Muscle layer of duodenum (tissue), 2 donors: Measurements from ENCODE around the gene IL1RAP.
"Not testable (repeated sequence)": the region's sequence is repeated elsewhere in the genome, so short reads cannot be mapped to it uniquely, and the experiment has no call there.

ENCODE experiments used
- H3K27ac ChIP-seq: one replicate; pipeline ENCODE4 v1.7.0; 2013; ENCODE audit warnings: mild to moderate bottlenecking, low read length
- H3K27me3 ChIP-seq: one replicate; pipeline ENCODE4 v1.7.0; 2013; ENCODE audit warnings: low read depth, mild to moderate bottlenecking, control low read depth, low read length
- H3K36me3 ChIP-seq, 2 donors: one replicate each; pipeline ENCODE4 v1.7.0; 2013; ENCODE audit warnings: low read length in 2 of 2, control low read depth in 1 of 2, mild to moderate bottlenecking in 1 of 2; ENCODE audit not compliant: insufficient read depth in 2 of 2, control insufficient read depth in 1 of 2
- H3K4me1 ChIP-seq, 2 donors: one replicate each; pipeline ENCODE4 v1.7.0; 2013; ENCODE audit warnings: low read length in 2 of 2, mild to moderate bottlenecking in 2 of 2, control low read depth in 1 of 2, moderate library complexity in 1 of 2; ENCODE audit not compliant: insufficient read depth in 2 of 2, control insufficient read depth in 1 of 2
- H3K4me3 ChIP-seq, 2 donors: one replicate each; pipeline ENCODE4 v1.7.0; 2013; ENCODE audit warnings: low read length in 2 of 2, low read depth in 1 of 2, mild to moderate bottlenecking in 1 of 2
- H3K9me3 ChIP-seq, 2 donors: one replicate each; pipeline ENCODE4 v1.7.0; 2013; ENCODE audit warnings: low read length in 2 of 2, control low read depth in 1 of 2, mild to moderate bottlenecking in 1 of 2; ENCODE audit not compliant: control insufficient read depth in 1 of 2
- donor health status: healthy.

Gene IL1RAP

DNA sequence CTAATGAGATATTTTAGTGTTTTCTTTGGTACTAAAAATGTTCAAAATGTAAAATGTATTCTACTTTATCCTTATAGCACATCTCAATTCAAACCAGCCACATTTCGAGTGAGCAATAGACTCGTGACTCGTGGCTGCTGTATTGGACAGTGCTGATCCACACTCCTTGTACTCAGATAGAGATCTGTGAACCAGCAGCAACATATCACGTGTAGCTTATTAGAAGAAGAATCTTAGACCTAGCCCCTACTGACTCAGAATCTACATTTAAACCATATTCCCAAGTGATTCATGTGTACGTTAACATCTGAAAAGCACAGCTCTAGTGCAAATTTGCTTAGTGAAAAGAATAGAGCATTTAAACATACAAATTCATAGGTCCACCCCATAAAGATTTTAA is 130.9 kb downstream of the IL1RAP start:
- Histone ChIP-seq H3K36me3 (peaks cover 0 to 8% of the 10 kb centered on the region in 2 donors), H3K9me3 (no peaks in the 10 kb centered on the region), H3K27ac (no peak overlapping the region), H3K4me3 (no peak overlapping the region), H3K27me3 (no peaks in the 10 kb centered on the region), H3K4me1 (no peaks in the 10 kb centered on the region)

DNA sequence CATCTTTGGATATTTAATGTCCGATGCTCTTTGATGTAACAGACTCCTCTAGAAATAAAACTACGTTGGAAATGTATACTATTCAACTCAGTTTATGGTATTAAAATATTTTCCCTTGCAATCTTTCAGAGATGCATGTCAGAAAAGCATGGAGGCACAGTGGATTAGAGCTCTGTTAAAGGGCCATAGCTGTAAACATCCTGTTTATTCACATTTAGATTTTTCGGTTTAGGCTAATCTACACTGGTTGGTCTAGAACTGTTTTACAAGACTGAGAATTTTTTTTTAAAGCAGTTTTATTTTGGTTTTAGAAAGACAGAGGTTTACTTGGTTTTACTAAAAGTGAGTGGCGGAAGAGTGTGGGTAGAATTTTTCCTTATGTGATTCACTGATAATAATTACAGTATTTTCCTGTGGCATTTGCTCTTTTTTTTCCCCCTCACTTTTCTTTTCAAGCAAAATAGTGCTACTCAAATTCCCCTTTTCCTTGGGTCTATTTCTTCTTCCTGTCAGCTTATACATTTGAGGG is 132.1 kb downstream of the IL1RAP start:
- no peaks in the 10 kb centered on the region for H3K4me1 ChIP-seq
- no peak overlapping the region for H3K27ac ChIP-seq
- no peaks in the 10 kb centered on the region for H3K27me3 ChIP-seq
- H3K36me3 ChIP-seq: peaks cover 0 to 8% of the 10 kb centered on the region in 2 donors
- H3K4me3 ChIP-seq: no peak overlapping the region
- H3K9me3 ChIP-seq: no peaks in the 10 kb centered on the region

DNA sequence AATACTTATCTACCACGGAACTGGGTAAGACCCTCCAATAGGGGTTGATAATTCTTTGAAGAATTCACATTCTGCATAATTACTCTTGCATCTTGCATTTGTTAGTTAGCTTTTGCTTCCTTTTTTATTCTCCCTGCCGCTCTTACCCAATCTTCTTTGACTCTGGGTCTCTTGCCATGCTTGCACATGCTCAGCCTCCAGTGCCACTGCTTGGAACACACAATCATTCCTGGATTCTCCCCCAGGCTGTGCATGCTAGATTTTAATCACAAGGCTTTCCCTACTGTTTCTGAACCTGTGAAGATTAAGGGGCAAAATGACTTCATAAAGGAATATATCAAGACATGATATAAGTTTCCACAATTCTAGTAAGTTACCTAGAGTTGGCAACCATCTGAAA is 133.1 kb downstream of the IL1RAP start:
- Histone ChIP-seq H3K27me3 (no peaks in the 10 kb centered on the region), H3K27ac (no peak overlapping the region)

DNA sequence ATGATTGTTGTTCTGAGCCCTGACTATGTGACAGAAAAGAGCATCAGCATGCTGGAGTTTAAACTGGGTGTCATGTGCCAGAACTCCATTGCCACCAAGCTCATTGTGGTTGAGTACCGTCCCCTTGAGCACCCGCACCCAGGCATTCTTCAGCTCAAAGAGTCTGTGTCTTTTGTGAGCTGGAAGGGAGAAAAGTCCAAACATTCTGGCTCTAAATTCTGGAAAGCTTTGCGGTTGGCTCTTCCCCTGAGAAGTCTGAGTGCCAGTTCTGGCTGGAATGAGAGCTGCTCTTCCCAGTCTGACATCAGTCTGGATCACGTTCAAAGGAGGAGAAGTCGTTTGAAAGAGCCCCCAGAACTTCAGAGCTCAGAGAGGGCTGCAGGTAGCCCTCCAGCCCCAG is 142.0 kb downstream of the IL1RAP start:
- no peaks in the 10 kb centered on the region for H3K27me3 ChIP-seq
- H3K4me3 ChIP-seq: no peak overlapping the region
- H3K36me3 ChIP-seq: no peaks in the 10 kb centered on the region
- H3K9me3 ChIP-seq: no peaks in the 10 kb centered on the region
- no peak overlapping the region for H3K27ac ChIP-seq
- H3K4me1 ChIP-seq: no peaks in the 10 kb centered on the region

More for the DNA sequence above, 133.1 kb downstream of the IL1RAP start:
- no peaks in the 10 kb centered on the region for H3K9me3 ChIP-seq
- peaks cover 0 to 8% of the 10 kb centered on the region in 2 donors for H3K36me3 ChIP-seq
- no peak overlapping the region for H3K4me3 ChIP-seq
- H3K4me1 ChIP-seq: no peaks in the 10 kb centered on the region

DNA sequence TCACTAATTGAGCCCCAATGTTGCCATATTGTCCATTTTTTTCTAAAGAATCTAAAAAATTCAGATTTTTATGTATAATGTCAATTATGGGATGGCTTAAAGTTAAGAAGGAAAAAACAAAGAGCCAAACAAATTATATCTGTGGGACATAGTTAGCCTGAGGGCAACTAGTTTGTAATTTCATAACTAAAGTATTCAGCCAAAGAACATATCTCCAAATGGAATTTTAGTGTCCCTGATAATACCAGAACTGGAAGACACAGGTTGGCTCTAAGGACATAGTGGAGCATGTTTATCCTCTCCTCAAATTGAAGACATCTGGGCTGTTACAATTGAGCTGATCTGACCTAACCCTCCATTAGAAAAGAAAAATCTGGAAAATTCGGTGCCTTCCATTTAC is 144.2 kb downstream of the IL1RAP start:
- H3K4me3 ChIP-seq: no peak overlapping the region
- no peaks in the 10 kb centered on the region for H3K36me3 ChIP-seq

DNA sequence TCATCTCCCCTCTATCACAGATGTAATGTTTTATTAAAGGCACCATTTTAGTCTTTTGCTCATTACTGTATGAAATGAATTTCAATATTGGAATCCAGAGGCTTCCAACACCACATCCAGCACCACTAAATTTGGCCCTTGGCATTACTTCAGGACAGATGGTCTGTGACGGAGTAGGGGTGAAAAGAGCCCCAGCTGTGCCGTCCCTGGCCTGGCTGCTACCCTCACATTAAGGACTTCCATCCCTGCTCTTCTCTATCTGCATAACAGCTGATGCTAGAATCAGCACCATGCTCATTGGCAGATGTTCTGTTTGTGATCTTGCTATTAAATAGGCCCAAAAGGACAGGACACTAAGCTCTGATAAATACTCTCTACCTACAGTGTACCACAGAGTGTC is 152.9 kb downstream of the IL1RAP start:
- H3K27ac ChIP-seq: no peak overlapping the region
- no peaks in the 10 kb centered on the region for H3K9me3 ChIP-seq
- H3K27me3 ChIP-seq: no peaks in the 10 kb centered on the region
- H3K36me3 ChIP-seq: no peaks in the 10 kb centered on the region
- H3K4me3 ChIP-seq: no peak overlapping the region
- no peaks in the 10 kb centered on the region for H3K4me1 ChIP-seq

More for the DNA sequence above, 144.2 kb downstream of the IL1RAP start:
- no peaks in the 10 kb centered on the region for H3K9me3 ChIP-seq
- no peaks in the 10 kb centered on the region for H3K27me3 ChIP-seq
- no peak overlapping the region for H3K27ac ChIP-seq
- H3K4me1 ChIP-seq: no peaks in the 10 kb centered on the region

DNA sequence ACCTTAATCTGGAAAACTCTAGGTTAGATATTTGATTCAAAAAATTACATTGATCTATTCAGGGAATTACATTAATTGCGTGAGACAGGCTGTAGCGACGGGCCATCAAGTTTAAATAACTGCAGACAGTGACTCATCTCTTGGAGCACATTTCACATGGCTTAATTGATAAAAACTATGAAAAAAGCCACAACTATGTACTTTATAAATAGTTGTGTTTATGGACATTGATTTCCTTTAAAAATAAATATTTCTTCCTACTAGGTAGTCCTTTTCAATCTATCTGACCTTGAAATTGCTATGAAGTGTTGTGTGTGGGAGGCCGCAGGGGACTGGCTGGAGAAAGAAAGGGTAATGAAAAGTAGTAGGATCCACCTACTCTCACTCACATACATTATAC is 157.8 kb downstream of the IL1RAP start:
- no peaks in the 10 kb centered on the region for H3K27me3 ChIP-seq
- H3K4me3 ChIP-seq: no peak overlapping the region
- no peaks in the 10 kb centered on the region for H3K9me3 ChIP-seq
- H3K36me3 ChIP-seq: no peaks in the 10 kb centered on the region
- H3K27ac ChIP-seq: no peak overlapping the region
- H3K4me1 ChIP-seq: no peaks in the 10 kb centered on the region

DNA sequence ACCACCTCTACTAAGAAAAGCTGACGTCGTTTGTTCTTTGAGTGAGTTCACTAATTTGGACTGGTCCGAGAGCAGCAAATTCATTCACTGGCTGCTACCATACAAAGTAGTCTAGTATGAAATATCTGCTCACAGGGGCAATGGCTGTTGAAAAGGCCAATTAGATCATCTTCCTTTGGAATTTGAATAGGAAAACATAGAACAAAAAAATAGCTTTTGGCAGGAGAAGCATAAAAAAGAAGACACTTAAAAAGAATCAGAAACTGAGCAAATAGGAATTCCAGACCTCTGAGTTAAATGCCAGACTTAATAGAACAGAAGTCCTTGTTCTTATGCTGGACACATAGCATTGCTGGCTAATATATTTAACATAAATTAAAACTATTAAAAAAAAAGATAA is 159.3 kb downstream of the IL1RAP start:
- Histone ChIP-seq H3K27ac (no peak overlapping the region), H3K27me3 (no peaks in the 10 kb centered on the region), H3K36me3 (no peaks in the 10 kb centered on the region), H3K4me3 (no peak overlapping the region), H3K9me3 (no peaks in the 10 kb centered on the region), H3K4me1 (no peaks in the 10 kb centered on the region)

DNA sequence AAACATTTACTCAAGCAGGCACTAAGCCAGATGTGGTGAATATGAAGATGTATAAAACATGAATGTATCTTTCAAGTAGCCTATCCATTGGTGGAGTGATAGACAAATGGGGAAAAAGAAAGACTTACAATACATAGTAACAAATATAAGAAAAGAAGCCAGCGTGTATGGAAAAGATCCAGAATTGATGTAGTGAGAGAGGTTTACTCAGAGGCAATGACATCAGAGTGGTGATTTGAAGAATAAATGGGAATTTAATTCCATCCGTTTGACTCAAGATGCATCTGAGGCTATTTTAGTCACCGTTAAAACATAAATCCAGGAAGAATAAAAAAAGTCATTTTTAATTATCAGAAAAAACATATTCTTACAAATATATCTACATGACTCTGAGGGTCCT is 162.6 kb downstream of the IL1RAP start:
- Histone ChIP-seq H3K36me3 (no peaks in the 10 kb centered on the region), H3K27me3 (no peaks in the 10 kb centered on the region)

DNA sequence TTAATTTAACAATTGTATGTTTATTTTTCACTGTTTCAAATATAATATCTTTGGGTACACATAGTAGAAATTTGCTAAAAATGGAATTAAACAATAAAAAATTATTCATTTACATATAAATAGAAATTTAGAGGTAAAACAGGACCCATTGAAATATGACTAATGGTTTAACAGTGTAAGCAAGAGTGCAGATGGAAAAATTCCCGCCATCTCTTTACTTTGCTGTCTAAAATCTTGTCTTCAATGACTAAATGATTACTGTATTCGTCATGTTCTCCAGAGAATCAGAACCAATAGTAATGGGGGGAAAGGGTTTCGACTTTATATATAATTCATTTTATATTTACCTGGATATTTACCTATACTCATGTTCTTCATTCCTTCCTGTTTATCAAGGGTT is 163.1 kb downstream of the IL1RAP start:
- Histone ChIP-seq H3K4me3 (no peak overlapping the region), H3K27me3 (no peaks in the 10 kb centered on the region), H3K36me3 (no peaks in the 10 kb centered on the region), H3K4me1 (no peaks in the 10 kb centered on the region), H3K27ac (no peak overlapping the region), H3K9me3 (no peaks in the 10 kb centered on the region)

More for the DNA sequence above, 162.6 kb downstream of the IL1RAP start:
- H3K4me3 ChIP-seq: no peak overlapping the region
- H3K4me1 ChIP-seq: no peaks in the 10 kb centered on the region
- H3K9me3 ChIP-seq: no peaks in the 10 kb centered on the region
- H3K27ac ChIP-seq: no peak overlapping the region

DNA sequence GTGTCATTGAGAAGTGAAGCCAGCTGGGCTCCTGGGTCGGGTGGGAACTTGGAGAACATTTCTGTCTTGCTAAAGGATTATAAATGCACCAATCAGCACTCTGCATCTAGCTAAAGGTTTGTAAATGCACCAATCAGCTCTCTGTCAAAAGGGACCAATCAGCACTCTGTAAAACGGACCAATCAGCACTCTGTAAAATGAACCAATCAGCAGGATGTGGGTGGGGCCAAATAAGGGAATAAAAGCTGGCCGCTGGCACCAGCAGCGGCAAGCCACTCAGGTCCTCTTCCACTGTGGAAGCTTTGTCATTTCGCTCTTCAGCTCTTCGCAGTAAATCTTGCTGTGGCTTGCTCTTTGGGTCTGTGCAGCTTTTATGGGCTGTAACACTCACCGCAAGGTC is 164.0 kb downstream of the IL1RAP start:
- not testable (repeated sequence) for H3K36me3 ChIP-seq, H3K27me3 ChIP-seq

DNA sequence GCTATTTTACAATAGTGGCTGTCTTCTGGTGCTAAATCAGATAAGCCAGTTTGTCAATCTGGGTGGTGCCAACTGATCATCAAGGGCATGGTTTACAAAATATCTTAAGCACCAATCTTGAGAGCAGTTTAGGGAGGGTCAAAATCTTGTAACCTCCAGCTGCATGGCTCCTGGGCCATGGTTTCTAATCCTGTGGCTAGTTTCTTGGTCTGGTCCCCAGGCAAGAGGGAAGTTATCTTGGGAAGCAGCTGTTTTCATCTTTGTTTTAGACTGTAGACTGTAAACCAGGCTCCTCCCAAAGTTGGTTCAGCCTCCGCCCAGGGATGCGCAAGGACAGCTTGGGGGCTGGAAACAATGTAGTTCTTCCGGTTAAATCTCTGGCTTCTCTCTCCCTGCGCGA is 166.8 kb downstream of the IL1RAP start:
- H3K27ac ChIP-seq: no peak overlapping the region
- H3K9me3 ChIP-seq: no peaks in the 10 kb centered on the region
- no peaks in the 10 kb centered on the region for H3K4me1 ChIP-seq
- no peak overlapping the region for H3K4me3 ChIP-seq
- H3K36me3 ChIP-seq: no peaks in the 10 kb centered on the region
- H3K27me3 ChIP-seq: no peaks in the 10 kb centered on the region

More for the DNA sequence above, 164.0 kb downstream of the IL1RAP start:
- not testable (repeated sequence) for H3K9me3 ChIP-seq, H3K4me3 ChIP-seq, H3K4me1 ChIP-seq, H3K27ac ChIP-seq
